Measurements from ENCODE around the gene DNER. TPM values are rescaled to one million over a fixed set of nuclear protein-coding genes. Genes with fewer than 3 reads are reported as not detected.

The DNER gene
- total and polyA plus RNA-seq, 2 experiments from 2014 or later: 4.7 to 8.8 TPM

- H3F3A ChIP-seq (replicated peaks; ENCODE audit: low read depth): no peaks in the 10 kb centered on the region; the same call in 1 of the 2 replicates
- Mint-ChIP-seq H3K4me1 (peaks cover 2% of the 10 kb centered on the region; the same call in 2 of the 3 replicates), H3K4me3 (no peak overlapping the region), H3K27me3 (ENCODE audit: insufficient read depth, low read depth, poor library complexity) (peaks cover 15% of the 10 kb centered on the region), H3K9me3 (no peaks in the 10 kb centered on the region; the same call in 2 of the 3 replicates), H3K27ac (no peak overlapping the region), H3K36me3 (ENCODE audit: low read depth) (no peaks in the 10 kb centered on the region)
- no peak overlapping the region for H2AFZ ChIP-seq
- no peaks in the 10 kb centered on the region for H3K79me2 ChIP-seq (replicated peaks; ENCODE audit: insufficient read depth)
- peaks cover 19% of the 10 kb centered on the region for H3K27me3 ChIP-seq (ENCODE audit: insufficient read depth)
- no peak for DNase-seq (ENCODE audit: low spot score)
- H3K4me2 ChIP-seq: no peak overlapping the region
- peaks cover 8% of the 10 kb centered on the region; the same call in 1 of the 2 replicates for H3K4me1 ChIP-seq (ENCODE audit: insufficient read depth)
- H3K36me3 ChIP-seq (ENCODE audit: insufficient read depth): no peaks in the 10 kb centered on the region
- no peak overlapping the region for H3K4me3 ChIP-seq
- H4K20me1 ChIP-seq (replicated peaks; ENCODE audit: insufficient read depth): no peaks in the 10 kb centered on the region
- no peak for TF ChIP-seq ZNF462 (CRISPR knock-in tag; IDR thresholded peaks at IDR 0.05)
- TF ChIP-seq JUNB (IDR thresholded peaks at IDR 0.05; ENCODE audit: unreplicated experiment): no peak
- TF ChIP-seq NANOG (IDR thresholded peaks at IDR 0.05; ENCODE audit: borderline replicate concordance): no peak
- TF ChIP-seq STAT1 (IDR thresholded peaks at IDR 0.05; ENCODE audit: unreplicated experiment): no peak
- ATAC-seq: no peak
- no peaks in the 10 kb centered on the region for H3K9me2 ChIP-seq (ENCODE audit: insufficient read depth)
- no peak overlapping the region for H3K27ac ChIP-seq (ENCODE audit: low read depth)
Measured at GRCh38 chr2:229708335-229708734, 6.0 kb downstream of the DNER start.

GRCh38 chr2:229703909-229704630 lies 10.3 kb downstream of the DNER start:
- Mint-ChIP-seq H3K4me1 (peaks cover 7% of the 10 kb centered on the region; the same call in 2 of the 3 replicates), H3K4me3 (no peak overlapping the region), H3K36me3 (ENCODE audit: low read depth) (no peaks in the 10 kb centered on the region), H3K27ac (no peak overlapping the region), H3K9me3 (no peaks in the 10 kb centered on the region), H3K27me3 (ENCODE audit: insufficient read depth, low read depth, poor library complexity) (peaks cover 4% of the 10 kb centered on the region)
- Histone ChIP-seq H3F3A (replicated peaks; ENCODE audit: low read depth) (no peaks in the 10 kb centered on the region), H3K27ac (ENCODE audit: low read depth) (no peak overlapping the region), H3K9me2 (ENCODE audit: insufficient read depth) (peaks cover 6% of the 10 kb centered on the region; the same call in 1 of the 2 replicates), H2AFZ (no peak overlapping the region), H3K27me3 (ENCODE audit: insufficient read depth) (no peaks in the 10 kb centered on the region), H3K4me1 (ENCODE audit: insufficient read depth) (peaks cover 6% of the 10 kb centered on the region), H3K79me2 (replicated peaks; ENCODE audit: insufficient read depth) (no peaks in the 10 kb centered on the region), H3K36me3 (ENCODE audit: insufficient read depth) (no peaks in the 10 kb centered on the region), H3K4me2 (no peak overlapping the region), H3K4me3 (no peak overlapping the region), H4K20me1 (replicated peaks; ENCODE audit: insufficient read depth) (no peaks in the 10 kb centered on the region)
- ATAC-seq: no peak
- no peak for DNase-seq (ENCODE audit: low spot score)
- no peak for TF ChIP-seq CREB1 (CRISPR knock-in tag; IDR thresholded peaks at IDR 0.05; ENCODE audit: low read depth)
- TF ChIP-seq STAT1 (IDR thresholded peaks at IDR 0.05; ENCODE audit: unreplicated experiment): no peak
- TF ChIP-seq JUNB (IDR thresholded peaks at IDR 0.05; ENCODE audit: unreplicated experiment): no peak
- no peak for TF ChIP-seq ZNF331 (CRISPR knock-in tag; IDR thresholded peaks at IDR 0.05; ENCODE audit: low read depth)

Measured in GM23338 (cell line).